MM.1S (cell line): Measurements from ENCODE around the gene MT1M.

Experiments
- EZH2 ChIP-seq: fragments of 300-600 bp; sonication (generic); optimal IDR thresholded peaks from 2 replicates; pipeline ENCODE3; 2017; ENCODE audit warnings: low read depth, mild to moderate bottlenecking, antibody characterized with exemption, low read length, mixed read lengths
- EZH2phosphoT487 ChIP-seq: fragments of 300-600 bp; sonication (generic); IDR thresholded peaks from 2 replicates; pipeline ENCODE4 v1.6.1; 2018; ENCODE audit warnings: antibody characterized with exemption, low read length
- TF ChIP-seq, protein P1 (sequence below): fragments of 300-600 bp; sonication (generic); IDR thresholded peaks from 2 replicates; pipeline ENCODE4 v1.5.1; 2016; ENCODE audit warnings: antibody characterized with exemption, low read length, mixed read lengths

DNA sequence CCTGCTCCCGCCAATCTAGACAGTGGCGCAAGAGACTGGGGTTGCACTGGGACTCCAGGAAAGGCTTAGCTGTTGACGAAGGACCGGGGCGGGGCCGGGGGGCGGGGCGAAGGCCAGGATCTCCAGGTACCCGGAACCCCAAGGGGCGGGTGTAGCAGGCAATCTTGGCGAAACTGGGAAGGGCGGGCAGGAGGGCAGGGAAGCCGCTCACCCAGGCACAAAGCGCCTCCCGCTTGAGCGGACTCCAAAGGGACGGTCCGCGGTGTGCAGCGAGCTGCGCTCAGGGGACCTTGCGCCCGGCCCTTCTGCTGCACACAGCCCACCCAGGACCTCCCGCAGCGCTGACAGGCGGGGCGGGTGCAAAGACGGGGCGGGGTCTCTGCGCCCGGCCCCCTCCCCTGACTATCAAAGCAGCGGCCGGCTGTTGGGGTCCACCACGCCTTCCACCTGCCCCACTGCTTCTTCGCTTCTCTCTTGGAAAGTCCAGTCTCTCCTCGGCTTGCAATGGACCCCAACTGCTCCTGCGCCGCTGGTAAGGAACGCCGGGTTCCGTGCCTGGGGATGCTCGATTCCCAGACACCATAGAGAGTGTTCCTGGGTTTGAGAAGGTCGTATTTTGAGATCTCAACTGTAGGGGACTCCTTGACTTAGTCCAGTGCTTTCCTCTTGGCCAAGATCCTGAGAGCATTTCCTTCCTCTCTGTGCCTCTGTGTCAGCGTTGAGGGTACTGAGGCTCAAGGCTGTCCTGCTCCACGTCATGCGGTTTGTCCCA is 25.3 kb downstream of the MT1M start, which contains the start of gene MT1F:
- TF ChIP-seq, protein P1, sequence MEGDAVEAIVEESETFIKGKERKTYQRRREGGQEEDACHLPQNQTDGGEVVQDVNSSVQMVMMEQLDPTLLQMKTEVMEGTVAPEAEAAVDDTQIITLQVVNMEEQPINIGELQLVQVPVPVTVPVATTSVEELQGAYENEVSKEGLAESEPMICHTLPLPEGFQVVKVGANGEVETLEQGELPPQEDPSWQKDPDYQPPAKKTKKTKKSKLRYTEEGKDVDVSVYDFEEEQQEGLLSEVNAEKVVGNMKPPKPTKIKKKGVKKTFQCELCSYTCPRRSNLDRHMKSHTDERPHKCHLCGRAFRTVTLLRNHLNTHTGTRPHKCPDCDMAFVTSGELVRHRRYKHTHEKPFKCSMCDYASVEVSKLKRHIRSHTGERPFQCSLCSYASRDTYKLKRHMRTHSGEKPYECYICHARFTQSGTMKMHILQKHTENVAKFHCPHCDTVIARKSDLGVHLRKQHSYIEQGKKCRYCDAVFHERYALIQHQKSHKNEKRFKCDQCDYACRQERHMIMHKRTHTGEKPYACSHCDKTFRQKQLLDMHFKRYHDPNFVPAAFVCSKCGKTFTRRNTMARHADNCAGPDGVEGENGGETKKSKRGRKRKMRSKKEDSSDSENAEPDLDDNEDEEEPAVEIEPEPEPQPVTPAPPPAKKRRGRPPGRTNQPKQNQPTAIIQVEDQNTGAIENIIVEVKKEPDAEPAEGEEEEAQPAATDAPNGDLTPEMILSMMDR, result no peak
- TF ChIP-seq EZH2phosphoT487 (no peak), EZH2 (no peak)
